NCI-H2029 (cell line): ENCODE measurements around the gene AR.

Experiments
- DNase-seq: peaks from one replicate; lab custom pipeline; 2025; lab: John Stamatoyannopoulos, UW

The AR gene

DNA sequence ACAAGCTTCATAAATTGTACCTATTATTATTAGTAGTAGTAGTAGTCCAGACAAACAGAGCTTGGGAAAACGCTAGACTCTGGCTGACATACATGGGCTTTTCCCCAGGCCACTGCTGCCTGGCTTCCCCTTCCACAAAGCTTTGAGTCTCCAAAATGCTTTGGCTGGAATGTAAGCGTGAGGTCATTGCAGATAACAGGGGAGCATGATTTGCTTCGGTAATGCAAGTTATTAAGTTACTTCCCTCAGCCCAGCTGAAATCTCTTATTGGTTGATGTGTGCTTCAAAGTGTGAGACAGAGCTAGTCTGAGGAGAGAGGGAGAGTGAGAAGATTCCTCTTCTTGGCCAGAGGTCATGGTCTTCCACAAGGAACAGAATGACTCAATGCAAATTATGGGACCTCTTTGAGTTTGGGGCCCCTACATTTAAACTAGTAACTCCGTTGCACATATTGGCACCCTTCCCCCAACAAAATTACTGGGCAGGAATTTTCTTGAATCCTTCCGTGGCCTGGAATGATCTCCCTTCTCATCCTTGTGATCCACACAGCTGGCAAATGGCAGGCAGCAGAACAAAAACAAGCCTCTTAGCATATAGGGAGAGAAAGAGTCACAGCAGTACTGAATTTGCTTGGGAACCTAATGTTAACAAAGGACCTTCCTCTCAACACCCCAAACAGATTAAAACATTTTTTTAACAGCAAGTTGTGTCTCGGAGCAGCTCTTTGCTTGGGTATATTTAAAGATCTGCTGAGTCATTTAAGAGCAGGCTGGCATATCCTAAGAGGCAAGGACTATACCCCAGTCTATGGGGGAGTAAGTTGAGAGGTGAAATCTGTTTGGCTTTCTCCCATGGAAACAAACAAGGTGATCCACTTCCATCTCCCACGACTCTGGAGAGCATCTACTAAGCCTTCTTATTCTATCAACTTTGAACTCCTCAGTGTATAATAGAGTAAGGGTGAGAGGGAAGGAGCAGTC is 19.9 kb downstream of the AR start:
- DNase-seq: no peak

- no peak for DNase-seq
These were observed 20.7 kb downstream of the AR start for GRCh38 chrX:67564475-67564874.

DNA sequence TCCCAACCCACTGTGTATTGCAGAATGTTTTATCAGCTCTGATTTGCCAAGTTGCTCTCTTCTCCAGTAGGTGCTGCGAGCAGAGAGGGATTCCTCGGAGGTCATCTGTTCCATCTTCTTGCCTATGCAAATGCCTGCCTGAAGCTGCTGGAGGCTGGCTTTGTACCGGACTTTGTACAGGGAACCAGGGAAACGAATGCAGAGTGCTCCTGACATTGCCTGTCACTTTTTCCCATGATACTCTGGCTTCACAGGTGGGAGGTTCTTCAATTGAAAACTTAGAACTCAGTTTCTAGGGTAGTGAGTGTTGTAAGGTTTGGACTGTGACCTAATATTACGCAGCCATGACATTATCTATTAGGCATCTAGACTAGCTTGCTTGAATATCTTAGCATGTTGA is 24.9 kb downstream of the AR start:
- no peak for DNase-seq

DNA sequence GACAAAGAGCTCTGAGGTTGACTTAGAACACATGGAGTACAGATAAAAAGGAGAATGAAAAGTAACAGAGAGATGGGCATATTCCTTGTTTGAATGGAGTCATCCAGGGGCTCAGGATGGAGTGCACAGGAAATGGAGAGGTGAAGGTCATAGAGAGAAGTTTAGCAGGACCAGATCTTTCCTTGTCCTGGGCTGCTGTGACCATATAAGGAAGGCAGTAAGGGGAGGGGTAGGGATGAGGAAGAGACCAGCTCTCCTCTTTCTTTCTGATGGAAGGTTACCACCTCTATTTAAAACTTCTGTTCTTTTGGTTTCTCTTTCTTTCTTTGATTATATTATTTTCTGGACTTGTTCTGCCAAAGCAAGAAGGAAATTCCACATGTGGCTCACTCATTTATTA is 27.0 kb downstream of the AR start:
- no peak for DNase-seq

- no peak for DNase-seq
These were observed 30.9 kb downstream of the AR start for GRCh38 chrX:67574696-67575095.

GRCh38 chrX:67582436-67582835 is 38.6 kb downstream of the AR start:
- DNase-seq: no peak

GRCh38 chrX:67583171-67583570 is 39.4 kb downstream of the AR start:
- DNase-seq: no peak

- no peak for DNase-seq
These were observed 41.6 kb downstream of the AR start for GRCh38 chrX:67585401-67585800.

DNA sequence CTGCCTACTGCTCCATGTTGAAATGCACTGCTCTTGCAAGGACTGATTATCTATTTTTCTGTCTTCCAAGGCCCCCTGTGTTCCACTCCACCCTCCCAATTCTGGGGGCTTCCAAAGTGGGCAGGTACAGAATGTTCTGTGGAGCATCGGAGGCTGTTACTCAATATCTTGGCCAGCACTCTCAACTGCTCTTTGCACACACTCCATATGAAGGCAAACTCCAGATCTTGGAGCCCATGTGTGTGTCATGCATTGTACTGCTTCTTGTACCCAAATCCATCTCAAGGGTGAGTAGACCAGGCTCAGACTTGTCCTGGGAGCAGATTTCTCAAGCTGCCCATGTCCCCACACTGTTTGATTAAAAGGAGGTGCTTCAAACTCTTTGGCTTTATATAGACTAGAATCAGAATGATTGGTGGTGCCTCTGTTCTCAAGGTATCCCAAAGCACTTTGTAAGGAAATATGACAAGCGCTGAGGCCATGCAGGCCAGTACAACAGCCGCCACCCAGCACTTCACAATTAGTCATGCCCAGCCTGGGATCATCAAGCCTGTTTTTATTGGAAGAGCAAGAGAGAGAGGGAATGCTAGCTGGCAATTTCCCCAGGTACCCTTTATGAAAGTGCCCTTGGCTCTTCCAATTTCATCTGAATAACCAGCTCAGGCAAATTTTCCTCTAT is 44.3 kb downstream of the AR start:
- no peak for DNase-seq

DNA sequence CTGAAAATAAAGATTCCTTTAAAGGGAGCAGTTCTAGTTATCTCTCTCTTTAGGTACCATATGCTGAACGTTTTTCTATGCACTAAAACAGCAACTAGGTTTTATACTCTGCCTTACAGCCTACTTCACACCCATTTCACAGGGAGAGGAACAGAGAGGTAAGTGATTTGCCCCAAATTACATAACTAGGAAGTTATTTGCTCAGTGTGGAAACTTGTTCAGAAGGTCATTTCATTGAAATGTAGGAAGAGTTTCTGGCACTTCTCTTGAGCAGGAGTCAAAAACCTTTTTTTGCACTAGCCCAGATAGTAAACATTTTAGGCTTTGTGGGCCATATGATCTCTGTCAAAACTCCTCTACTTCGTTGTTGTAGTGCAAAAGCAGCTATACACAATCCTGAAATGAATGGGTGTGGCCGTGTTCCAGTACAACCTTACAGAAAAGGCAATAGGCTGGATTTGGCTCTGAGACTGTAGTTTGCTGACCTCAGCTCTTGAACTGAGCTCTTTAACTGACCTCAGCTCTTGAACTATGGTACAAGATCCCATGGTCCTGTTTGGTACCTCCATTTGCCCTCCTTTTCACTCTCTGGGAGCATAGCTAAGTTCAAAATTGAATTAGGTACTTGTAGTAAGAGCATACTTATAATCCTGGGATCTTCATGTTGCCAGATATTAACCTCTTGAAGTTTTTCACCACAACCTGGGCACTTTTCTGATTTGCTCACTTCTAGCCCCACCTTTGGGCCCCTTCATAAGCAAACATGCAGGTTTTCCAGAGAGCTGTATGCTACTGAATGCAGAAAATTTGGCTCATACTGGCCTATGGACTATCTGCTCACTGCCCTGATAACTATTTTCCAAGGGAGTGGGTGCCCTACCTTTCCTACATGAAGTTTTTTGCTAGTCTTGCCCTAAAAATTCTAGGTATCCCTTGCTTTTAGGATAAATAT is 53.3 kb downstream of the AR start:
- DNase-seq: no peak

- no peak for DNase-seq
These were observed 55.7 kb downstream of the AR start for GRCh38 chrX:67599532-67599931.

DNA sequence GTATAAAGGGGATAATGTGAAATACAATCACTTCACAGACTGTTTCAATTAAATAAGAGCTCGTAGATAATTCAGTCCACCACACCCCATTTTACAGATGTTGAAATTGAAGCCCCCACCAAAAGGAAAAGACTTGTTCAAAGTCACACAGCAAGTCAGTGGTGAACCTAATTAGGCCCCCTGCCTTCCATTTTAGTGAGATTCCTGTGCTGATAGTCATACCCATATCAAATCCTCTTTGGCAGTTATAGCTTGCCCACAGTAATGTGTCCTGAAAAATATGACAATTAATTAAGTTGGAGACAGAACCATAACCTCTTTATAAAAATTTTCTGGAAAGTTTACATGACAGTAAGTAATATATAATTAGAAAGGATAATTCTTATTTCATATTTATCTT is 58.0 kb downstream of the AR start:
- no peak for DNase-seq

GRCh38 chrX:67604979-67605703 is 61.3 kb downstream of the AR start:
- no peak for DNase-seq

DNA sequence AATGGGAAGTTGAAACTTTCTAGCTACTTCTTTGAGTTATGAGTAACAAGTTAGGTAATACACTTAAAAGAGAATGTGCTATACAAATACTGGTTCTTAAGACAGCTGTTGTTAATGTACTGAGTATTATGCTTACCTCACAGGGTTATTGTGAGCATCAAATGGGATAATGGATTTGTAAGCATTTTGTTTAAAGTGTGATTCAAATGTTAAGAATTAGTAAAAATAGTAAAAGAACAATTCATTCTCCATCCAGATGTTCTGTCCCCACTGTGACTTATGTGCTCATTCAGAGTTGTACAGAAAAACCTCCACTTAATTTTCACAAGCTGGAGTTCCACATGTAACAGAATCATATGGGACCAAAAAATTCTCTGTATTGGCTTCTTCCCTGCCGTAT is 63.6 kb downstream of the AR start:
- DNase-seq: no peak

DNA sequence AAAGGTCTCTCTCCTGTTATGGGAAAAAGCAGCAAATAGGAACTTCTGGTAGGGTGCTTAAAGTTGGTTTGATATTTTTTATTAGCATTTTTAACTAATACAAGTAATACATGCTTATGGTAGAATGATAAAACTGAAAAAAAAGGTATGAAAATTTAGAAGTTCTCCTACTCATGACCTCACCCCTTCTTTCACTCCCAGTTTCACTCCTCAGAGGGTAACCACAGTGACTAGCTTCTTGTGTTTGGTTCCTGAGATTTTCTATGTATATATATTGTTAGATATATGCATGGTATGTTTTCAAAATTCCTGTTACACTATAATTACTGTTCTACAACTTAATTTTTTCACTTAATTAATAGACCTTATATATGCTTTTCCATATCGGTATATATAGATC is 66.5 kb downstream of the AR start:
- DNase-seq: no peak

GRCh38 chrX:67612231-67612630 is 68.4 kb downstream of the AR start:
- no peak for DNase-seq

- no peak for DNase-seq
These were observed 69.5 kb downstream of the AR start for GRCh38 chrX:67613366-67613765.

GRCh38 chrX:67613996-67614395 is 70.2 kb downstream of the AR start:
- DNase-seq: no peak

DNA sequence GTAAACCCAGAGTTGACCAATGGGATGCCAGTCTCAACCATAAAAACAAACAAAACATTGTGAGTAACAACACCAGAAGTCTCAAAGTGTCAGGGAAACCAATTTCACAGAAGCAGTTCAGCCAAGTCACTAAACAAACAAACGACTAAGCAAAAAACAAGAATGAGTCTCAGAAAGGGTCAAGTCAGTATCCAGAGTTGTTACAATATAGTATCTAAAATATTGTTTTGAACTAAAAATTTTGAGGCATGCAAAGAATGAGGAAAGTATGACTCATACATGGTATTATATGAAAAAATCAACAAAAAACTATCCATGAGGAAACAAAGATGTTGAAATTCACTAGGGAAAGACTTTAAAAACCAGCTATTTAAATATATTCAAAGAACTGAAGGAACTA is 70.6 kb downstream of the AR start:
- DNase-seq: no peak

GRCh38 chrX:67619253-67619652 is 75.4 kb downstream of the AR start:
- no peak for DNase-seq

DNA sequence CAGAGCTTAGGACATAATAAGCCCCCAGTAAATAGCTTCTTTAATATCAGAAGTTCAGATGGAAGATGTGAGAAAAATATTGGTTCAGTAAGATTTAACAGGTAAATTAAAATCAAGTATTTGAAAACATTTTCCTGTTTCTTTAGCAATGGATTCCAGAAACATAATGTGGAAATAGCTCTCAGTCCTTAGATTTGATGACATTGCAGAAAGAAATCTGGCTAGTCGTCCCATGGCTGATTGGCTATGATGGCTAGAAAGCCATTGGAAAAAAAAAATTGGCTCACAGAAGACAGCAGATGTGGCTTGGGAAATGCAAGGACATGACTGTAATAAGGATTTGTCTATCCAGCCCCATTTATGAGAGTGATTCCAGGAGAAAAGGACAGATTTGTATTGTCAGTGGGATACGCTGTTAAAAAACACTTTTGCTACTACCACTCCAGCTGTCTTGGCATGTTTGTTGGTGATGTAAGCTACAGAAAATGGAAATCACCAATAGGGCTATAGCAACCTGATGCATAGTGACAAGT is 78.3 kb downstream of the AR start:
- DNase-seq: no peak
